Activated CD8-positive, alpha-beta memory T cell treated with anti-CD3 and anti-CD28 coated beads for 4 hours (primary cell): ENCODE measurements around the gene ACTMAP.
A peak's percentile ranks its signal among the peaks of the same experiment; 100 is the strongest.
"Not testable (repeated sequence)": the region's sequence is repeated elsewhere in the genome, so short reads cannot be mapped to it uniquely, and the experiment has no call there.

Source experiments
- DNase-seq, 2 donors: peaks; one replicate each; pipeline ENCODE4 v3.0.0-alpha.2; 2020; ENCODE audit warnings: low read depth in 2 of 2

Gene ACTMAP

GRCh38 chr19:40750058-40750873 is at the start of gene ACTMAP:
TSS of gene ACTMAP (minus strand) at chr19:40750477. CDS start at chr19:40749803, 674 bp downstream.
- DNase-seq = peak; percentile 98 to 99

- no peak for DNase-seq
Observed at GRCh38 chr19:40799558-40800338, 49.5 kb upstream of the ACTMAP start.

- DNase-seq = peak; percentile 100
Observed at GRCh38 chr19:40798683-40799557, 48.6 kb upstream of the ACTMAP start, which contains the start of gene EGLN2. TSS of gene EGLN2 (plus strand) at chr19:40799191. CDS start at chr19:40800573, 1,382 bp downstream.

- no peak for DNase-seq
Observed at GRCh38 chr19:40797963-40798682, 47.8 kb upstream of the ACTMAP start.

- no peak for DNase-seq
Observed at GRCh38 chr19:40797166-40797962, 47.1 kb upstream of the ACTMAP start.

GRCh38 chr19:40791996-40792395 is 41.7 kb upstream of the ACTMAP start:
- no peak for DNase-seq

- no peak for DNase-seq
Observed at GRCh38 chr19:40791349-40791748, 41.1 kb upstream of the ACTMAP start.

- DNase-seq = no peak
Observed at GRCh38 chr19:40786060-40787037, 36.1 kb upstream of the ACTMAP start.

GRCh38 chr19:40785526-40785925 is 35.2 kb upstream of the ACTMAP start:
- DNase-seq = no peak

GRCh38 chr19:40784146-40784545 is 33.9 kb upstream of the ACTMAP start:
- not testable (repeated sequence) for DNase-seq

- no peak for DNase-seq
Observed at GRCh38 chr19:40783711-40784110, 33.4 kb upstream of the ACTMAP start.

GRCh38 chr19:40781140-40781539 is 30.9 kb upstream of the ACTMAP start:
- no peak for DNase-seq

GRCh38 chr19:40780582-40780981 is 30.3 kb upstream of the ACTMAP start:
- DNase-seq = no peak

GRCh38 chr19:40778706-40779284 is 28.5 kb upstream of the ACTMAP start:
- no peak for DNase-seq

GRCh38 chr19:40777937-40778705 is 27.8 kb upstream of the ACTMAP start, which contains the start of gene RAB4B:
TSS of gene RAB4B (plus strand) at chr19:40778247. CDS start at chr19:40778376, 129 bp downstream.
- peak; percentile 99 to 100 for DNase-seq

GRCh38 chr19:40777645-40777936 is 27.3 kb upstream of the ACTMAP start:
- DNase-seq = no peak

GRCh38 chr19:40776932-40777644 is 26.8 kb upstream of the ACTMAP start:
- DNase-seq = peak; percentile 80 to 86
